Right atrium auricular region (tissue), 2 donors: ENCODE measurements around the gene MAS1L. TPM values are rescaled to one million over a fixed set of nuclear protein-coding genes. Genes with fewer than 3 reads are reported as not detected.
A peak's percentile ranks its signal among the peaks of the same experiment; 100 is the strongest.

Source experiments
- DNase-seq: peaks from one replicate; pipeline ENCODE4 v3.0.0-alpha.2; 2019; ENCODE audit warnings: low spot score
- H3K27ac ChIP-seq, 2 donors: fragments of 200-600 bp; sonication (generic); 1 replicate in 1 of 2; 2 replicates in 1 of 2; pipeline ENCODE4 v1.5.1; 2016 to 2019
- H3K27me3 ChIP-seq, 2 donors: fragments of 200-600 bp; sonication (generic); one replicate each; pipeline versions ENCODE4 v1.5.1 to v1.6.0; 2017 to 2019
- H3K36me3 ChIP-seq: fragments of 200-600 bp; sonication (generic); one replicate; pipeline ENCODE4 v1.5.1; 2016
- H3K4me1 ChIP-seq, 2 donors: fragments of 200-600 bp; sonication (generic); one replicate each; pipeline versions ENCODE4 v1.5.1 to v1.6.0; 2017 to 2019
- H3K4me3 ChIP-seq, 2 donors: fragments of 200-600 bp; sonication (generic); 1 replicate in 1 of 2; 2 replicates in 1 of 2; pipeline ENCODE4 v1.5.1; 2017 to 2019; ENCODE audit warnings: mild to moderate bottlenecking in 1 of 2, moderate library complexity in 1 of 2
- H3K9me3 ChIP-seq, 2 donors: fragments of 200-600 bp; sonication (generic); one replicate each; pipeline ENCODE4 v1.5.1; 2019
- CTCF ChIP-seq, 2 donors: fragments of 200-600 bp; sonication (generic); IDR thresholded peaks; one replicate each; pipeline ENCODE4 v1.5.1; 2019; ENCODE audit warnings: antibody characterized with exemption in 2 of 2
- total RNA-seq, 2 donors: library from RNA; depleted of rRNA; stranded (reverse); fragments of >200 nt; gene quantifications; one replicate each; pipeline ENCODE4 v1.1.0, GENCODE V29; 2016

The MAS1L gene
- total RNA-seq, 2 donors from 2014 or later = not detected

- Histone ChIP-seq H3K27me3 (no peaks in the 10 kb centered on the region), H3K27ac (no peak overlapping the region), H3K36me3 (no peaks in the 10 kb centered on the region), H3K4me3 (no peak overlapping the region), H3K4me1 (no peaks in the 10 kb centered on the region), H3K9me3 (no peaks in the 10 kb centered on the region)
- no peak for TF ChIP-seq CTCF (IDR thresholded peaks at IDR 0.05)
- no peak for DNase-seq
These were observed 22.4 kb upstream of the MAS1L start for GRCh38 chr6:29510202-29510601.

DNA sequence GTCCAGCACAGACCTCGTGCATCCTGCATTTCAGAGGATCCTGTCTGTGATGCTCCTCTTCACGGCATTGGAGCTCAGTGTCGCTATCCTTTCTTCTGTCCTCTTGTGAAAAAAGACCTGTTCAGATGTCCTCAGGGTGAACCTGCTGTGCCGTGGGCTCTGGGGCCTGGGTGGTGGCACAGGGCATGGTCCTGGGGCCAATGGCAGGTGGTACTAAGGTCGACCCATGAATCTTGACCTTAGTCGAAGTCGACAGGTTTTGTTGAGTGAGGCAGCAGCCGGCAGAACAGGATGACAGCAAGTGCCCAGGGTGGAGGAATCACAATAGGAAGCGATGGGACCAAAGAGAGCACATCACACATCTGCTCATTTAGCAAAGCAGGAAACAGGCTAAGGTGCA, 22.0 kb upstream of the MAS1L start:
- H3K9me3 ChIP-seq = no peaks in the 10 kb centered on the region
- H3K4me1 ChIP-seq = no peaks in the 10 kb centered on the region
- DNase-seq = no peak
- H3K36me3 ChIP-seq = no peaks in the 10 kb centered on the region
- H3K27ac ChIP-seq = no peak overlapping the region
- no peak overlapping the region for H3K4me3 ChIP-seq
- no peak for TF ChIP-seq CTCF (IDR thresholded peaks at IDR 0.05)
- H3K27me3 ChIP-seq = no peaks in the 10 kb centered on the region

- H3K27me3 ChIP-seq = no peaks in the 10 kb centered on the region
- no peak overlapping the region for H3K4me3 ChIP-seq
- H3K4me1 ChIP-seq = no peaks in the 10 kb centered on the region
- DNase-seq = peak; percentile 18
- H3K27ac ChIP-seq = no peak overlapping the region
- no peak for TF ChIP-seq CTCF (IDR thresholded peaks at IDR 0.05)
- H3K9me3 ChIP-seq = no peaks in the 10 kb centered on the region
- H3K36me3 ChIP-seq = no peaks in the 10 kb centered on the region
These were observed 21.5 kb upstream of the MAS1L start for GRCh38 chr6:29509239-29509638.

GRCh38 chr6:29507319-29507718, 19.6 kb upstream of the MAS1L start:
- Histone ChIP-seq H3K27ac (no peak overlapping the region), H3K4me3 (no peak overlapping the region), H3K36me3 (no peaks in the 10 kb centered on the region), H3K27me3 (no peaks in the 10 kb centered on the region), H3K4me1 (no peaks in the 10 kb centered on the region), H3K9me3 (no peaks in the 10 kb centered on the region)
- DNase-seq = peak; percentile 55
- TF ChIP-seq CTCF (IDR thresholded peaks at IDR 0.05) = no peak

DNA sequence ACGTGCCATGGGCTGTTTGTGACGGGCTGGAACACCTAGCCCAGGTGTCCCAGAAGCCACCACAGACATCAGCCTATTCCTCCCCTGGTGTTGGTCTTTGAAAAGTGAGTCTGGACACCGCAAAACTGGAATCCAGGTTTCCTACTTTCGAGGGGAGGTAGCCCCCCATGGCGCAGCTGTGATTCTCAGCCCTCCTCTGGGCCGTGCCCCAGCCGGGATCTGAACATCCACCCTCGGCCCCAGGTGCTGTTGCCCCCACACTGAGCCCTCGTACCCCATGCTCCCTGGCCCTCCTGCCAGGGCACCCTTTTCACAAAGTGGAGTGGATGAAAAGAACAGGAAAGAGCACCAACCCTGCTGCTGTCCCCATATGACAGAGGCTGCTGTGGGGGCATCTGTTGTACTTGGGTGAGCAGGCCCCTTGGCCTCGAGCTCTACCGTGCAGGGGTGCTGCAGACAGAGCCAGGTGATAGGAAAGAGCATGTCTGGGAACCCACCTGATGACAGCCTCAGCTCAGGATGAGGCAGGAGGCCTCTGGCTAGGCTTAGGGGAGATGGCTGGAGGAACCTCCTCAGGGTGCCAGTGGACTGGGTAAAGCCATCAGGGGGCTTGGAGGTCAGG, 18.8 kb upstream of the MAS1L start:
- H3K27me3 ChIP-seq = no peaks in the 10 kb centered on the region

More for the DNA sequence above, 18.8 kb upstream of the MAS1L start:
- no peak for TF ChIP-seq CTCF (IDR thresholded peaks at IDR 0.05)
- no peaks in the 10 kb centered on the region for H3K4me1 ChIP-seq
- DNase-seq = peak; percentile 42
- no peaks in the 10 kb centered on the region for H3K9me3 ChIP-seq
- H3K36me3 ChIP-seq = no peaks in the 10 kb centered on the region
- no peak overlapping the region for H3K27ac ChIP-seq
- H3K4me3 ChIP-seq = no peak overlapping the region
